Head of caudate nucleus (tissue), 42 donors: ENCODE results near the gene ZYX.
"Not testable (repeated sequence)": the region's sequence is repeated elsewhere in the genome, so short reads cannot be mapped to it uniquely, and the experiment has no call there.

Experiments used
- DNase-seq, 42 donors: peaks; one replicate each; pipeline versions ENCODE4 v3.0.0 to v3.0.0-alpha.2; 2020 to 2021; ENCODE audit warnings: mixed read lengths in 7 of 42
- intact Hi-C: fragments of 100-400 bp; cut with DNase I; formaldehyde crosslinking; loops from one replicate; pipeline ENCODE4 v1.15.0; 2022

Gene ZYX

GRCh38 chr7:143408686-143409561 lies 27.8 kb downstream of the ZYX start, which contains the start of gene EPHA1:
EPHA1 (minus strand) TSS chr7:143408856; CDS start chr7:143408805, 51 bp downstream.
- peak in 17 of 42 donors; percentile 29 to 68 (median 43) for DNase-seq
- intact Hi-C loops: no loop called here

- intact Hi-C loops: loop anchor here (10.0 kb wide), 1 partner anchor 86 kb away; no protein-coding TSS in a partner anchor
- DNase-seq: no peak
Measured at GRCh38 chr7:143410521-143411004, 29.4 kb downstream of the ZYX start.

GRCh38 chr7:143411976-143412708 lies 31.0 kb downstream of the ZYX start:
- intact Hi-C loops: loop anchor here (10.0 kb wide), 1 partner anchor 87 kb away; no protein-coding TSS in a partner anchor
- DNase-seq: no peak

- DNase-seq: peak in 22 of 42 donors; percentile 29 to 86 (median 52)
- intact Hi-C loops: loop anchor here (10.0 kb wide), 1 partner anchor 88 kb away; no protein-coding TSS in a partner anchor
Measured at GRCh38 chr7:143413123-143413522, 32.0 kb downstream of the ZYX start.

GRCh38 chr7:143415209-143415608 lies 34.1 kb downstream of the ZYX start:
- intact Hi-C loops: loop anchor here (10.0 kb wide), 1 partner anchor 90 kb away; no protein-coding TSS in a partner anchor
- DNase-seq: not testable (repeated sequence)

- intact Hi-C loops: loop anchor here (10.0 kb wide), 1 partner anchor 91 kb away; no protein-coding TSS in a partner anchor
- DNase-seq: no peak
Measured at GRCh38 chr7:143415742-143416397, 34.7 kb downstream of the ZYX start.

GRCh38 chr7:143416565-143417149 lies 35.5 kb downstream of the ZYX start:
- intact Hi-C loops: loop anchor here (10.0 kb wide), 1 partner anchor 92 kb away; no protein-coding TSS in a partner anchor
- peak in 6 of 42 donors; percentile 21 to 51 (median 34) for DNase-seq

- DNase-seq: no peak
- intact Hi-C loops: loop anchor here (10.0 kb wide), 1 partner anchor 93 kb away; no protein-coding TSS in a partner anchor
Measured at GRCh38 chr7:143417734-143418383, 36.7 kb downstream of the ZYX start.

- DNase-seq: no peak
- intact Hi-C loops: loop anchor here (10.0 kb wide), 1 partner anchor 94 kb away; no protein-coding TSS in a partner anchor
Measured at GRCh38 chr7:143418681-143419458, 37.7 kb downstream of the ZYX start.

- intact Hi-C loops: loop anchor here (10.0 kb wide), 1 partner anchor 95 kb away; no protein-coding TSS in a partner anchor
- DNase-seq: no peak
Measured at GRCh38 chr7:143419880-143420279, 38.7 kb downstream of the ZYX start.

GRCh38 chr7:143420624-143421023 lies 39.5 kb downstream of the ZYX start:
- DNase-seq, intact Hi-C loops: not testable (repeated sequence)

- intact Hi-C loops: no loop called here
- no peak for DNase-seq
Measured at GRCh38 chr7:143422033-143422432, 40.9 kb downstream of the ZYX start.

- intact Hi-C loops, DNase-seq: not testable (repeated sequence)
Measured at GRCh38 chr7:143424476-143424875, 43.3 kb downstream of the ZYX start.

- DNase-seq: no peak
- intact Hi-C loops: no loop called here
Measured at GRCh38 chr7:143426479-143427142, 45.5 kb downstream of the ZYX start.

- no peak for DNase-seq
- intact Hi-C loops: no loop called here
Measured at GRCh38 chr7:143429770-143430698, 48.9 kb downstream of the ZYX start.
